A549 treated with GW870086 at 1 μM for 4 hours (cell line): ENCODE results near the gene WNT7A. TPM values are rescaled to one million over a fixed set of nuclear protein-coding genes. Genes with fewer than 3 reads are reported as not detected.

Experiments
- total RNA-seq: library from RNA; stranded (reverse); fragments of 200-300 nt; extraction: Qiagen RNA extraction; gene quantifications from 5 replicates; pipeline ENCODE4 v1.2.3, GENCODE V29; 2022; ENCODE audit warnings: low read depth

Gene WNT7A
- 0.06 to 0.19 TPM (median 0.07 TPM) in 5 replicates for total RNA-seq

GRCh38 chr3:13879946-13880810 is at the start of gene WNT7A:
Gene WNT7A (minus strand): TSS chr3:13880071. CDS start chr3:13879816, 255 bp downstream.

Other genes with a start within 250 kb of the WNT7A start
- 34.9 to 39.2 TPM (median 36.6 TPM) in 5 replicates for gene CHCHD4, start 244.8 kb upstream of the WNT7A start, total RNA-seq
- gene TMEM43, start 245.0 kb upstream of the WNT7A start, total RNA-seq = 113 to 133 TPM (median 131 TPM) in 5 replicates